ENCODE data around the gene ZGPAT. TPM values are rescaled to one million over a fixed set of nuclear protein-coding genes. Genes with fewer than 3 reads are reported as not detected.
A peak's percentile ranks its signal among the peaks of the same experiment; 100 is the strongest.

Gene ZGPAT
- total RNA-seq, 2 donors from 2014 or later = 27.2 to 41.4 TPM

DNA sequence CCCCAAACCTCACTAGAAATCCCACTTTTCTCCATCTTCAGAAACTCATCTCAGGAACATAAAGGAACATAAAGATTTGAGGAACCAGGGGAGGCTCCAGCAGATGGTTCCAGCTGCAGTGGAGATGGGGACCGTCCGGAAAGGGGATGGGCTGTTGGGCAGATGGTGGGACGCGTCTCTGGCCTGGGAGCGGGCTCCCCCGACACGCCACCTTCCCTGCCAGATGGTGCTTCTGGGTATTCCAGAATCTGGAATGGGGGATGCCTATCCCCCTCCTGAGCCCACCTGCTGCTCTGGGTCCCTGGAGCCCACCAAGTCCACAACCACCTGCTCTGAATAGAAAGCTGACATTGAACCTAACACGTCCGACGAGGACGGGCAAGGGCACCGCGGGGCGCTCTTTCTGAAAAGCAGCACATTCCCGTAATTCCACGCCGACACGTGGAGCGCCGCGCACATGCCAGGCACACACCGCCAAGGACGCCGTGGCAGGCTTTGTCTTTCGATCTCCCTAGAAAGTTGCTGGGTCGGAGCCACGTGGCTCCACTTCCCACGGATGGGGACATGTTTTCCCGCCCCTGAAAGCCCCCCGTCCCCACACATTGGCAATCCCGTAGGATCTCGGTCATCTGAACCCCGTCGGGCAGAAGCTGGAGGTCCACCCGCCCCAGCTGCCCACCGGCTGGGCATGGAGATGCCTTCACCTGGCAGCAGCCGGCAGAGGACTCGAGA lies 59.0 kb downstream of the ZGPAT start:
- Histone ChIP-seq H3K27me3 (no peaks in the 10 kb centered on the region), H3K36me3 (no peaks in the 10 kb centered on the region), H3K27ac (no peak overlapping the region), H3K4me3 (no peak overlapping the region), H3K9ac (ENCODE audit: low read depth in 2 of 2, low read length in 2 of 2) (no peak overlapping the region), H3K4me1 (no peaks in the 10 kb centered on the region), H3K9me3 (no peaks in the 10 kb centered on the region)
- no peak for DNase-seq
- intact Hi-C loops (cut with DNase I) = no loop called here
- TF ChIP-seq, protein P1, sequence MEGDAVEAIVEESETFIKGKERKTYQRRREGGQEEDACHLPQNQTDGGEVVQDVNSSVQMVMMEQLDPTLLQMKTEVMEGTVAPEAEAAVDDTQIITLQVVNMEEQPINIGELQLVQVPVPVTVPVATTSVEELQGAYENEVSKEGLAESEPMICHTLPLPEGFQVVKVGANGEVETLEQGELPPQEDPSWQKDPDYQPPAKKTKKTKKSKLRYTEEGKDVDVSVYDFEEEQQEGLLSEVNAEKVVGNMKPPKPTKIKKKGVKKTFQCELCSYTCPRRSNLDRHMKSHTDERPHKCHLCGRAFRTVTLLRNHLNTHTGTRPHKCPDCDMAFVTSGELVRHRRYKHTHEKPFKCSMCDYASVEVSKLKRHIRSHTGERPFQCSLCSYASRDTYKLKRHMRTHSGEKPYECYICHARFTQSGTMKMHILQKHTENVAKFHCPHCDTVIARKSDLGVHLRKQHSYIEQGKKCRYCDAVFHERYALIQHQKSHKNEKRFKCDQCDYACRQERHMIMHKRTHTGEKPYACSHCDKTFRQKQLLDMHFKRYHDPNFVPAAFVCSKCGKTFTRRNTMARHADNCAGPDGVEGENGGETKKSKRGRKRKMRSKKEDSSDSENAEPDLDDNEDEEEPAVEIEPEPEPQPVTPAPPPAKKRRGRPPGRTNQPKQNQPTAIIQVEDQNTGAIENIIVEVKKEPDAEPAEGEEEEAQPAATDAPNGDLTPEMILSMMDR (IDR thresholded peaks at IDR 0.05) = no peak

DNA sequence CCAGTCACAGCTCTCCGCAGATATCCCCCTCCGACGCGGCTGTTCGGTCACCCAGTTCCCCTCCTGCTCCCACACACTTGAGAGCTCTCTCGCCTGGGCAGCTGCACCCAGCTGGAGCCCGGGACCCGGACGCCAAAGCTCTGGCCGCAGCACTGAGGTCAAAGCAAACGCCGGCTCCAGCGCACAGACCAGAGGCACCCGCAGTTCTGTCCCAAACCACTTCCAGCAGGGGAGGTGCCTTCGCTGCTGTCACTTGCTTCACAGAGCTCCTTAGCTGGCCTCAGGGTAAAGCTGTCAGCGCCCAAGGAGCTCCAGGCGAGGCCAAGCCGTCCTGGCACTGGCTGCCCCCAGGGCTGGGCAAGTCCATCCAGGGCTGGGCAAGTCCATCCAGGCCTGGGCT lies 59.6 kb downstream of the ZGPAT start:
- no peak for DNase-seq
- H3K36me3 ChIP-seq = no peaks in the 10 kb centered on the region
- peak overlapping the region in 1 of 2 donors; percentile 7 for H3K9ac ChIP-seq (ENCODE audit: low read depth in 2 of 2, low read length in 2 of 2)
- no peak overlapping the region for H3K27ac ChIP-seq
- H3K4me1 ChIP-seq = no peaks in the 10 kb centered on the region
- no peaks in the 10 kb centered on the region for H3K27me3 ChIP-seq
- no peaks in the 10 kb centered on the region for H3K9me3 ChIP-seq
- TF ChIP-seq, protein P1 (IDR thresholded peaks at IDR 0.05) = no peak
- intact Hi-C loops (cut with DNase I) = no loop called here
- H3K4me3 ChIP-seq = no peak overlapping the region

GRCh38 chr20:63767886-63768285 lies 60.0 kb downstream of the ZGPAT start:
- H3K4me3 ChIP-seq = no peak overlapping the region
- H3K4me1 ChIP-seq = no peaks in the 10 kb centered on the region
- TF ChIP-seq, protein P1 (IDR thresholded peaks at IDR 0.05) = no peak
- DNase-seq = no peak
- no peak overlapping the region for H3K9ac ChIP-seq (ENCODE audit: low read depth in 2 of 2, low read length in 2 of 2)
- no peaks in the 10 kb centered on the region for H3K36me3 ChIP-seq
- H3K9me3 ChIP-seq = no peaks in the 10 kb centered on the region
- no peaks in the 10 kb centered on the region for H3K27me3 ChIP-seq
- H3K27ac ChIP-seq = no peak overlapping the region
- intact Hi-C loops (cut with DNase I) = no loop called here

DNA sequence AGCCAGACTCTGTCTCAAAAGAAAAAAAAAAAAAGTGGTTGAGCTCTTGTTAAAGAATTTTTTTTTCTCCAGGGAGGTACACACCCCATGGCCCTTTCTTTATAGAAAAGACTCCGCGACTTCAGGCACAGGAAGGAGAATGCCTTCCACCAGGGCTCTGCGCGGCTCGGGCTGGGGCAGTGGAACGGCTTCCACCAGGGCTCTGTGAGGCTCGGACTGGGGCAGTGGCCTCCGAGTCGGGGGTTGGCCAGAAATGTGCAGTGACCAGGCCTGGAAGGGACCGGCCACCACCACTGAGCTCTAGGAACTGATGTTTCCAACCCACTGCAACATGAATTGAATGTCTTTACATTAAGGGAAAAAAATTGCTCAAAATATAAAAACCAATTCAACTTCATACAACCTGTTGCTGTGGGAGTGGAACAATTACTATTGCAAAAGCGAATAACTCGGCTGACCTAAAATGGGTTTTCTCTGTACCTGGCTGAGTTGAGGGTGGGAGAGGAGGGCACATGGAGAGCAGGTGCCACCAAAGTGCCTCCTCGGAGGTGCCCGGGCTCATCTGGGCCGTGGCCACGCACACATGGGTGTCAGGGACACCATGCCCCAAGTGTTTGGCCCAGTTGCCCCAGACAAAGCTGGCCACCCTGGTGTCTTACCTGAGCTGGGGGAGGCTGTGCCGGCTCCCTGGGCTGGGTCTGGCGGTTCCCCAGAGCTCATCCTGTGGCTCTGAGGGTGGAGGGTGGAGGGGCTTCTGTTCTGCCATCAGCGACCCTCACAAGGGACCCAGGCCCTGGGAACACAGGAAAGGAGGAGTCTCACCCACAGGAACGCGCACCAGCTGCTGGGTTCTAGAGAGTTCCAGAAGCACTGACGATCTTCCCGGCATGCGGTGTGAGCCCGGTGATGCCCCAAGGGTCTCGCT lies 61.0 kb downstream of the ZGPAT start:
- Histone ChIP-seq H3K9ac (ENCODE audit: low read depth in 2 of 2, low read length in 2 of 2) (no peak overlapping the region), H3K36me3 (no peaks in the 10 kb centered on the region), H3K9me3 (no peaks in the 10 kb centered on the region), H3K27ac (no peak overlapping the region), H3K4me3 (no peak overlapping the region), H3K27me3 (no peaks in the 10 kb centered on the region), H3K4me1 (no peaks in the 10 kb centered on the region)
- DNase-seq = no peak
- intact Hi-C loops (cut with DNase I) = no loop called here
- TF ChIP-seq, protein P1 (IDR thresholded peaks at IDR 0.05) = no peak

DNA sequence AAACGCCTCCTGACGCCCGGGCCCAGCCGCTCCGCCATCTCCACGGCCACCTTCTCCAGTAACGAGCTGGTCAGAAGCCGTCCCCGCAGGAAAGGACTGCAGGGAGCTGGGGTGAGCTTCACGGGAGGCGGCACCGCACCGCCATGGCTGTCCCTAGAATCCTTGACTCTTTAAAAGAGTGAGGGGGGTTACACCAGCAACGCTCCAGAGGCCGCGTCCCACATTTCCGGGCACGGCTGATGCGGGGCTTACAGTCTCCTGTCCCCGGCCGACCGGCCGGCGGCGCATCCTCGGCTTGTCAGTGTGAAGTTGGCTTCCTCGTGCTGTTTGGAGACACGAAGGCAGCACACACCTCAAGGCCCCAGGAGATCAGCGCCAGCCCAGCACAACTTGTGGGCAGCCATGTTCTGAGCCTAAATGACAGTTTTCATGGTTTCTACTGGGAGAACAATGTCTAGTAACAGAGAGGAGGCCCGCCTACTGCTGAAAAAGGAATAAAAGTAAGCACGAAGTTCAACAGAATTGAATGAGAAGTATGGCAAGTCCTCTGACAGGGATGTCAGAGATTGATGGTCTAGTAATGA lies 62.1 kb downstream of the ZGPAT start:
- TF ChIP-seq, protein P1 (IDR thresholded peaks at IDR 0.05) = no peak
- H3K4me3 ChIP-seq = no peak overlapping the region
- H3K27ac ChIP-seq = no peak overlapping the region
- H3K9ac ChIP-seq (ENCODE audit: low read depth in 2 of 2, low read length in 2 of 2) = no peak overlapping the region
- no peaks in the 10 kb centered on the region for H3K36me3 ChIP-seq
- DNase-seq = no peak
- intact Hi-C loops (cut with DNase I) = no loop called here
- H3K27me3 ChIP-seq = no peaks in the 10 kb centered on the region
- H3K4me1 ChIP-seq = no peaks in the 10 kb centered on the region
- H3K9me3 ChIP-seq = no peaks in the 10 kb centered on the region
